Measurements from ENCODE around the gene CAMSAP1.

Gene CAMSAP1

GRCh38 chr9:135776893-135777622, 130.3 kb downstream of the CAMSAP1 start:
- no peak for DNase-seq (ENCODE audit: low read depth in 2 of 2)

DNA sequence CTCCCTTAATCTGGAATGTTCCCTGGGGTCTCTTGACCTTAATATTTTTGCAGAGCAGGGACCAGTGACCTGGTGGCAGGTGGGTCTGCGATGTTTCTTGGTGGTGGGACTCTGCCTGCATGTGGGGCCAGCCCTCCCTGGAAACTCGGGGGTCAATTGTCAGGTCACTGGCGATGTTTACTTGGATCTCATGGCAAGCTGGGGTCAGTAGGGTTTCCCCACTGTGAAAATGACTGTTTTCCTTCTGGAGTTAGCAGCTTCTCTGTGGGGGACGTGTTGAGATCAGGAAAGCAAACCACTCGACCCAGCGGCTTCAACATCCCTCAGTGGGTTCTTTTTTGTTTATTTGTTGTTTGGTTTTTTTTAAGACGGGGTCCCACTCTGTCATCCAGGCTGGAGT, 131.4 kb downstream of the CAMSAP1 start:
- DNase-seq (ENCODE audit: low read depth in 2 of 2) = no peak

DNA sequence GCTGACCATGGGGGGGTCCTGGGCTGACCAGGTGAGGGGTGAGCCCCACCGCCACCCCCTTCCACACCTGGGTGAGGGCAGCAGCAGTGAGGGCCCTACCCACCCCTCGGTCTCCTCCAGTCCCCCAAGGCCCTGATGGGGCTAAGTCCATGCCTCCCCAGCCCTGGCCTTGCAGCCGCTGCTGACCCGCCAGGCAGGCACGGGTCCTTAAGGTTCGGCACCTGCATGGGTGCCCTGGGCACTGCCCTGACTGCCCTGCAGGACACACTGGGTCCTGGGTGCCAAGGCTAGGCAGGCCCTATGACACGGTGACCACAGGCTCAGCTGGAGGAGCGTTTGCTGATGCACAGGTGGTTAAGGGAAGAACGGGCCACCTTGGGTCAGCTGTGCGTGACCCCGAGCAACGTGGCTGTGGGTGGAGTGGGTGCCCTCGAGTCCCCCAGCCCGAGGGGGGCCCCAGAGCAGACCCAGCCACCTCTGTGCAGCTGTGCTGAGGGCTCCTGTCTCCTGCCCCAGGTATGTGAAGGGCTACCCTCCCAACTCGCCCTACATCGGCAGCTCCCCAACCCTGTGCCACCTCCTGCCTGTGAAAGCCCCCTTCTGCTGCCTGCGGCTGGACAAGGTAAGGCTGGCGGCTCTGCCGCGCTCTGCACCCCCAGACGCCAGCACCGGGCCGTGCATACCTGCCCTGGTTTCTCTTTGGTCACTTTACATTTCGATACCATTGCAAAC, 132.4 kb downstream of the CAMSAP1 start:
- no peak for DNase-seq (ENCODE audit: low read depth in 2 of 2)

DNA sequence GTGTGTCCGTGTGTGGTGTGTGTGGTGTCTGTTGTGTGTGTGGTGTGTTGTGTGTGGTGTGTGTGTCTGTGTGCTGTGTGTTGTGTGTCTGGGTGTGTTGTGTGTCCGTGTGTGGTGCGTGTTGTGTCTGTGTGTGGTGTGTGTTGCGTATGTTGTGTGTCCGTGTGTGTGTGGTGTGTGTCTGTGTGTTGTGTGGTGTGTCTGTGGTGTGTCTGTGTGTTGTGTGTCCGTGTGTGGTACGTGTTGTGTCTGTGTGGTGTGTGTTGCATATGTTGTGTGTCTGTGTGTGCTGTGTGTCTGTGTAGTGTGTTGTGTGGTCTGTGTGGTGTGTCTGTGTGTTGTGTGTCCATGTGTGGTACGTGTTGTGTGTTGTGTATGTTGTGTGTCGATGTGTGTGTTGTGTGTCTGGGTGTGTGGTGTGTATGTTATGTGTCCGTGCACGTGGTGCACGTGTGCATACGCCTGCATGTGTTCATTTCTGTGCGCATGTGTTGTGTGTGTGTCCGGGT, 133.1 kb downstream of the CAMSAP1 start:
- DNase-seq (ENCODE audit: low read depth in 2 of 2) = no peak

DNA sequence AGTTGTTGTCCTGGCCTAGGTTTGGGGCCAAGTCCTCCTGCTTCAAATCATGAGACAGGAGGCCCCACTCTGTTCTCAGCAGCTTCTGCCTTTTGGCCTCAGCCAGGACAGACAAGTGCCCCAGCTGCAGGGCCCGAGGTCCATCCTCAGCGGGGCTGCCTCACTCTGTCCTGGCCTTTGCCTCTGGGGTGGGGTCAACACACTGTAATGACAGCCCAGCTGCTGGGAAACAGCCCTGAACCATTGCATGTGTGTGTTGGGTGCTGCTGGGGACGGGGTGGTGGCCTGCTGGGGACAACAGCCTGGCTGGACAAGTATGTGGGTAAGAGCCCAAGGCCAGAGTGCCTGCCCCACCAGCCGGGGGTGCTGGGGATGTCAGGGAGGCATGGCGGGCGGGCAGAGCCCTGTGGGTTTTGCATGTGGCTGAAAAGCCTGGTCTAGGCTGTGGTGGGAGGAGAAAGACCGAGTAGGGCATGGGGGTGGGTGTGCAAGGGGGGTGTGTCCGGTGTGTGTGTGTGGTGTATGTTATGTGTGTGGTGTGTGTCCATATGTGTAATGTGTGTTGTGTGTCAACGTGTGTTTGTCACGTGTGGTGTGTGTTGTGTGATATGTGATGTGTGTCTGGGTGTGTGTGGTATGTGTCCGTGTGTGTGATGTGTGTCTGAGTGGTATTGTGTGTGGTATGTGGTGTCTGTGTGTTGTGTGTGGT, 133.7 kb downstream of the CAMSAP1 start:
- no peak for DNase-seq (ENCODE audit: low read depth in 2 of 2)

GRCh38 chr9:135772702-135773493, 134.4 kb downstream of the CAMSAP1 start:
- DNase-seq (ENCODE audit: low read depth in 2 of 2) = no peak

GRCh38 chr9:135772056-135772646, 135.2 kb downstream of the CAMSAP1 start:
- no peak for DNase-seq (ENCODE audit: low read depth in 2 of 2)

DNA sequence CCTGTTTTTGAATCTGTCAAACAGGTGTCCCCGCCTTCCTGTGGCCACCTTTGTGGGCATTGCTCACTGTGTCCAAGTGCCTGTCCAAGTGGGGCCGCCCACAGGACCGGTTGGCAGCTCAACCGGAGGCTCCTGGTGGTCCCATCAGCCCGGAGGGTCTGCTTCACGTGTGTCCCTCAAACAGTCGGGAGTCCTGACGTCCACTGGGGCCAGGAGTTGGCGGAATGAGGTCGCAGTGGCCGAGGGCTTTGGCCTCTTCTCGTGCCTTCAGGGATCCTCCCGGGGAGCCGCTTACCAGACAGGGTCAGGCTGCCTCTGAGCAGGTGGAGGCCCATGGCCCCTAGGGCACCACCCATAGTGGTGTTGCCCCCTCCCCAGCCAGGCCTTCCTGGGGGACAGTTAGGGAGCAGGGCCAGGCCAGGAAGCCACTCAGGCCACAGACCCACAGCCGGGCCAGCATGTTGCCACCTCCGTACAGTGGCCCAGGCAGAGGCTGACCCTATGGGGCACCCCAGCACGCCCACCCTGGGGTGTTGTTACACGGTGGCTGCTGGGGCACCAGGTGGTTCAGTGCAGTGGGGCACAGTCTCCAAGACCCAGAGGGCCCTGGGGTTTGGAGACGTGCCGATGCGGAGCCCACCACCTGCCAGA, 135.8 kb downstream of the CAMSAP1 start:
- no peak for DNase-seq (ENCODE audit: low read depth in 2 of 2)

DNA sequence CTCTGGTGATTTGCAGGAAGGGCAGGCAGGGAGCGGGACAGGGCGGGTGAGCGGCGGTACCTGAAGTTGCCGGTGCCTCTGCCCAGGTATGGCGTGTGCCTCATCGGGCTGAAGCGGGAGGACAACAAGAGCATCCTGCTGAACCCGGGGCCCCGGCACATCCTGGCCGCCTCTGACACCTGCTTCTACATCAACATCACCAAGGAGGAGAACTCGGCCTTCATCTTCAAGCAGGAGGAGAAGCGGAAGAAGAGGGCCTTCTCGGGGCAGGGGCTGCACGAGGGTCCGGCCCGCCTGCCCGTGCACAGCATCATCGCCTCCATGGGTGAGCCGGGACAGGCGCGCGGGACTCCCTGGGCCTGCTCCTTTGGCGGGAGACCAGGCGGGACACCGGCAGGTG, 136.6 kb downstream of the CAMSAP1 start:
- no peak for DNase-seq (ENCODE audit: low read depth in 2 of 2)

DNA sequence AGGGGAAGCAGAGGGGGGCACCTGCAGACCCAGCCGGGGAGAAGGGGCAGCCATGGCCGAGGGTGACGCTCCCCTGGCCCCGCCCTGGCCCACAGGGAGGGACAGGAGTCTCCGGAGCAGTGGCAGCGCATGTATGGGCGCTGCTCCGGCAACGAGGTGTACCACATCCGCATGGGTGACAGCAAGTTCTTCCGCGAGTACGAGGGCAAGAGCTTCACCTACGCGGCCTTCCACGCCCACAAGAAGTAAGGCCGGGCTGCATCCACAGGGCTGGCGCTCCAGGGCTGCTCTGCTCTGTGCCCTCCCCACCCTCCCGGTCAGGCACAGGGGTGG, 137.2 kb downstream of the CAMSAP1 start:
- DNase-seq (ENCODE audit: low read depth in 2 of 2) = no peak

DNA sequence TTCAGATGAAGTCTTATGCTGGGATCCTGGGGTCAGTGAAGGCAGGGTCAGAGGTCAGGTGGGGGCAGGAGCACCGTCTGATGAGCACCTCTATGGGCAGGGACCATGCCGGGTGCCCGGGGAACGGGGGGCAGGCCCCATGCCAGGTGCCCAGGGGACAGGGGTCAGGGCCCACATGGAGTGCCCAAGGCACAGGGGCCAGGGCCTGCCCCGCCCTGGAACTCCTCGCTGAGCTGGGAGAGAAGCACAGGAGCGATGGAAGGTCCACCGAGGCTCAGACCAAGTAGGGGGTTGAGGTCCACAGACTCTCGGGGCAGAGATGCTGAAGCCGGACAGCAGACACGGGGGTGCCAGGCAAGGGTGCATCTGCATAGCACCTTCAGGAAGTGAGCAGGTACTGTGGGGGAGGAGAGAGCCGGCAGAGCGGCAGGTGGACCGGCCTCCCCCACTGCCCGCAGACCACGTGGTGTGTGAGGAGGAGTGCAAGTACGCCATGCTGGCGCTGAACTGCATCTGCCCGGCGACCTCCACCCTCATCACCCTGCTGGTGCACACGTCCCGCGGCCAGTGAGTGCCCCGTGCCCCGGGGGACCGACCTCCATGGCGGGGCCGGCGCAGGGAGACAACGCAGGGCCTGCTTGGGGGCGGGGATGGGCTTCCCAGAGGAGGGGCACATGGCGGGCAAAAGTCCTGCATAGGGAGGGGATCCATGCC, 137.7 kb downstream of the CAMSAP1 start:
- DNase-seq (ENCODE audit: low read depth in 2 of 2) = no peak

GRCh38 chr9:135768516-135769218, 138.7 kb downstream of the CAMSAP1 start:
- DNase-seq (ENCODE audit: low read depth in 2 of 2) = no peak

DNA sequence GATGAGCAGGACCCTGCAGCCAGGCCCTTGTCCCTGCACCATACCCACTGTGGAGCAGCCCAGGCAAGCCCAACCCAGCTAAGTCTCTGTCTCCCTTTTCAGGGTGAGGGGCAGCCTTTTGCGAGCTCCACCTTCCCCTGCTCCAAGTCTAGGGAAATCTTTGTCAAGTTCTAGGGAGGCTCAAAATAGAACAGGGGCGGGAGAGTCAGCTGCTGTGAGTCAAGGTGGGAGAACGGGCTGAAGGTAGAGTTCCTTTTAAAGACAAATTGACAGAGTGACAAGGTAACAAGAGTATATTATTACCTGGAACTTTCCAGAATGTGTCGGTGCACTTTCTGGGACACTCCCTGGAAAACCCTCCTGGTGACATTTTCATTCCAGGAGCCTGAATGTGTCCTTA, 140.6 kb downstream of the CAMSAP1 start:
- no peak for DNase-seq (ENCODE audit: low read depth in 2 of 2)

- no peak for DNase-seq (ENCODE audit: low read depth in 2 of 2)
Measured at GRCh38 chr9:135766251-135766650, 141.1 kb downstream of the CAMSAP1 start.

- DNase-seq (ENCODE audit: low read depth in 2 of 2) = no peak
Measured at GRCh38 chr9:135765416-135765815, 141.9 kb downstream of the CAMSAP1 start.

DNA sequence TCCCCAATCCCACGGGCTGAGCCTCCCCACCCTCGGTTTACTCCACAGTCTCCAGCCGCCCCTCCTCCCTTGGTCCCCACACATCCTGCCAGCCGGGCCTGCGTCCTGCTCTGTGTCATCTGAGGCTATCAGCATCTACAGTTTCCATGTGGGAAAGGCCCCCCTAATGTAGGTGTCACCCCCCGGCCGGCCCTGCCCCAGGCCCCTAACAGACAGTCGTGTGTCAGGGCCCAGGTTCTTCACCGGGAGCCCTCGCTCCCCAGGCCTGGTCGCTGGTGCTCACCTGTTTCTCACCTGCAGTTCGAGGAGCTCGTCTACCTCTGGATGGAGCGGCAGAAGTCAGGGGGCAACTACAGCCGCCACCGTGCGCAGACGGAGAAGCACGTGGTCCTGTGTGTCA, 142.6 kb downstream of the CAMSAP1 start:
- DNase-seq (ENCODE audit: low read depth in 2 of 2) = no peak

DNA sequence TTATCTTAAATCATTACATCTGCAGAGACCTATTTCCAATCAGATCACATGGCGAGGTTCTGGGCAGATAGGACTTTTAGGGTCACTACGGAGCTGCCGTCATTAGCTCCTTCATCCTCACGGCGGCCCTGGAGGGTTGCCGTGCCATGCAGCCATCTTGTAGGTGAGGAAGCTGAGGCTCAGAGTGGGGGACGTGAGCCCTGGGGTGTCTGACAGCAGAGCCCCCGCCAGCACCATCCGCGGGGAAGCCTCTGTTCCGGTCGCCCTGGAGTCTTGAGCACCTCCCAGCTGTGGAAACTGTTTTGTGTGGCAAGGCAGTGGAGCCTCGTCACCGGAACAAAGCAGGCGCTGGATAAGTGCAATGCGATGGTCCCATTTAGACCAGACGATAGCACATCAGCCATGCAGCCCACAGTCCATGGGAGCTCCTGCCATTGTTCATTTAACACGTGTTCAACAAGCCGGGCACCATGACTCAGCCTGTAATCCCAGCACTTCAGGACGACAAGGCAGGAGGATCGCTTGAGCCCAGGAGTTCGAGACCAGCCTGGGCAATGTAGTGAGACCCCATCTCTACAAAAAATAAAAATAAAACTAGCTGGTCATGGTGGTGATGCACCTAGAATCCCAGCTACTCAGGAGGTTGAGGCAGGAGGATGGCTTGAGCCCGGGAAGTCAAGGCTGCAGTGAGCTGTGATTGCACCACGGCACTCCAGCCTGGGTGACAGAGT, 143.5 kb downstream of the CAMSAP1 start:
- DNase-seq (ENCODE audit: low read depth in 2 of 2) = no peak

GRCh38 chr9:135762921-135763320, 144.4 kb downstream of the CAMSAP1 start:
- no peak for DNase-seq (ENCODE audit: low read depth in 2 of 2)

GRCh38 chr9:135761845-135762168, 145.5 kb downstream of the CAMSAP1 start:
- no peak for DNase-seq (ENCODE audit: low read depth in 2 of 2)
